ENCODE results near the gene KCNJ13.

KCNJ13 gene

DNA sequence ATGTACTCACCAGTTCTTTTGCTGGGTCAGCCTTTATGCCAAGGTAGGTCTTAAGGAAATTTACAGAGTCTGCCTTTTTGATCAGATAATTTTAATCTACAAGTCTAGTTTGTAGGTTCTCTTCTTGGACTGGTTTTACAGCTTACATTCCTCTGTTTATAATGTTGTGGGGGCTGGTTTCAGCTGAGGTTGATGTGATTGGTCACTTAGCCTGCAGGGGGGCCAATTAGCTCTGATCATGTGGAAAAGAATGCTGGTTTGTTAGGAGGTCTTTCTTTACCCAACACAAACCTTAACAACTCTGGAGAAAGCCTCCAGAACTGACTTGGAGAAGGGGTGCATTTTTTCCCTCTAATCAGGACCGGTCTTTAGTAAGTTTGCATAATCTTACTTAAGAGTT is at the start of gene KCNJ13:
KCNJ13 (minus strand) TSS at position 131 of the 400 bp plus-strand sequence. CDS start 5,203 bp downstream, outside the sequence.
- no peak for DNase-seq

- no peak for DNase-seq
These were observed 41.4 kb upstream of the KCNJ13 start for GRCh38 chr2:232817756-232818155.

DNA sequence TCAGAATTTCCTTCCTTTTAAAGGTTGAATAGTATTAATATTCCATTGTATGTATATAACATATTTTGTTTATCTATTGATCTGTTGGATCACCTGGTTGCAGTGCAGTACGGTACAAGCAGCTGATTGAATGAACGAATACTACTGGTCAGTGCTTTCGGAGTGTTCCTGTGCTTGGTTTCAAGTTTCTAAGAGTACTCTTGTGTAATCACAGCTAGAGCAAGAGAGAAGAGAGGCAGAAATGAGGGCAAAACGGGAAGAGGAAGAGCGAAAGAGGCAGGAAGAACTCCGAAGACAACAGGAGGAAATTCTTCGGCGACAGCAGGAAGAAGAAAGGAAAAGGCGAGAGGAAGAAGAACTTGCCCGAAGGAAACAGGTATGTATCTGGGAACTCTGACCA is 40.3 kb upstream of the KCNJ13 start:
- no peak for DNase-seq

- DNase-seq, result no peak
These were observed 39.2 kb upstream of the KCNJ13 start for GRCh38 chr2:232815569-232815968.

DNA sequence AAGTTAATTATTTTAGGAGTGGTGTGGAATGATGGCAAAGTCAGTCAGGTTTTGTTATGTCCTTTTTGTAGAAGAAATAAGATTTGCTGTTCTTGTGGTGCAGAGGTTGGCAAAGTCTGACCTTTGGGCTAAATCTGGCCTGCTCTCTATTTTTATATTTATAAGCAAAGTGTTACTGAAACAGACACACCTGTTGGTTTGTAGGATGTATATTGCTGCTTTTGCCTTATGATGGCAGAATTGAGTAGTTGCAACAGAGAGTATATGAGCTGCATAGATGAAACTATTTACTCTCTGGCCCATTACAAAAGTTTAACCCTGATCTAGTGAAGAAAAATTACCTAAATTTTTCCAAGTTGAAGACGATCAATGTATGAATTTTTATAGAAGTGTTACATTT is 34.1 kb upstream of the KCNJ13 start:
- DNase-seq, result no peak

DNA sequence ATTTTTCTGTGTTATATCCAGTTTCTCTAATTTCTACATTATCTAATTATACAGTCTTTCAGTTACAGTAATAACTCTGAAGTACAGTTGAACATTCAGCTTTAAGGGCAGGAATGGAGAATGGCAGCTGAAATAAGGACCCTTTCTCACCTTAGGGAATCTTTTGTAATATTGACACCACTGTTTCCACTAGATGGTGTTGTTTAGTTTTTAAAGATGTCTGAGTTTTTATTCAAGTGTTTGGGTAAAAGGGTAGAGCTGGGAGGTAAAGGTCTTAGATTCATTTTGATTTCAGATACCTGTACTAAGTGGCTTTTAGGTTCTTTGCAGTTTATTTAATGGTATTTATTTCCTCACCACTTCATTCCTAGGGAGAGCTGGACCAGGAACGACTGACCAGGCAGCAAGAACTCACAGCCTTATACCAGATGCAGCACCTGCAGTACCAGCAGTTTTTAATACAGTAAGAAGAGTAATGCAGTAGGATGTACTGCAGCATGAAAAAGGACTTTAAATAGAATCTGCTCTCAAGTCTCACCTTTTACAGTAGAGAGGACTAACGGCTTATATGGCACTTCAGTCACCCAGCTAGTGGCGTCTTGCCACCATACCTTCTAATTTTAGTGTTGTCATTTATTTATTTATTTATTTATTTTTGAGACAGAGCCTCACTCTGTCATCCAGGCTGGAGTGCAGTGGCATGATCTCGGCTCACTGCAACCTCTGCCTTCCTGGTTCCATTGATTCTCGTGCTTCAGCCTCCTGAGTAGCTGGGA is 33.2 kb upstream of the KCNJ13 start:
- DNase-seq, result no peak

- DNase-seq, result no peak
These were observed 25.7 kb upstream of the KCNJ13 start for GRCh38 chr2:232802091-232802490.

DNA sequence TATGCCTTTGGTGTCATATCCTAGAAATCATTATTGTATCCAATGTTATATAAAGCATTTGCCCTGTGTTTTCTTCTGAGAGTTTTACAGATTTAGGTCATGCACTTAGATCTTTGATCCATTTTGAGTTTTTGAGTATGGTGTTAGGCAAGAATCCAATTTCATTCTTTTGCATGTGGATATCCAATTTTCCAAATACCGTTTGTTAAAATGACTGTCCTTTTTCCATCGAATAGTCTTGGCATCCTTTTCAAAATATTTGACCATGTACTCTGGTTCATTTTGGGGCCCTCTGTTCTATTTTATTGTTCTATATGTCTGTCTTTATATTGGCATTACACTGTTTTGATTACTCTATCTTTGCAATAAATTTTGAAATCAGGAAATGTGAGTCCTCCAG is 23.8 kb upstream of the KCNJ13 start:
- no peak for DNase-seq

GRCh38 chr2:232798187-232798586 is 21.8 kb upstream of the KCNJ13 start:
- DNase-seq, result no peak

DNA sequence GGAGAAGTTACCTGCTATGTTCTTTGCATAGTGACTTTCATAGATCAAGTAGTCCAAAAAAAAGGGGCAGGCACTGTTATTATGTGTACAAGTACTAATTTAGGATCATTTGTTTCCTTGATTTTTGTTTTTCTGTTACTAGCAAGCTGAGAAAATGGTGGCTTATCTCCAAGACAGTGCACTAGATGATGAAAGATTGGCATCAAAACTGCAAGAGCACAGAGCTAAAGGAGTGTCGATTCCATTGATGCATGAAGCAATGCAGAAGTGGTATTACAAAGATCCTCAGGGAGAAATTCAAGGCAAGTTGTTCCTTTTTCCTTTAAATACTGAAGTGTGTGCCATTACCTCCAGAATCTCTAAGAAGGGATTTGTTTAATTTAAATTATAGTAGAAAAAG is 19.6 kb upstream of the KCNJ13 start:
- no peak for DNase-seq

DNA sequence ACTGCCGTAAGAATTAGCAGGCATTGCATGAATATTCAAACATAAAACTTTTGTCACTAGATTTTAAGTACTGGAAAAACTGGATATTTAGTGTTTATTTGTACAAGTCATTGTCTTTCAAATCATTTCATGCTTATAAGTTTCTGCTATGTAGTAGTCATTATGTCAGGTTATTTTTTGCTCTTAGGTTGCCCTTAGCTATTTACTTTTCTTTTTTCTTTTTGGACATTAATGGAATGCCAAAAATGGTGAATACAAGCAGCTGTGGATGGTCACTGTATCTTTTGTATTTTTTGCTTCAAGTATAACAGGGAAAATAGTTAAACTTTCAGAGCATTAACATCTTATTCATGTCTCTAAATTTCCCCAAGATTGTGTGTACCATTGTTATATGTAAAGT is 18.6 kb upstream of the KCNJ13 start:
- DNase-seq, result no peak

- DNase-seq, result no peak
These were observed 16.9 kb upstream of the KCNJ13 start for GRCh38 chr2:232793271-232793670.

- DNase-seq, result no peak
These were observed 15.2 kb upstream of the KCNJ13 start for GRCh38 chr2:232791518-232791917.

DNA sequence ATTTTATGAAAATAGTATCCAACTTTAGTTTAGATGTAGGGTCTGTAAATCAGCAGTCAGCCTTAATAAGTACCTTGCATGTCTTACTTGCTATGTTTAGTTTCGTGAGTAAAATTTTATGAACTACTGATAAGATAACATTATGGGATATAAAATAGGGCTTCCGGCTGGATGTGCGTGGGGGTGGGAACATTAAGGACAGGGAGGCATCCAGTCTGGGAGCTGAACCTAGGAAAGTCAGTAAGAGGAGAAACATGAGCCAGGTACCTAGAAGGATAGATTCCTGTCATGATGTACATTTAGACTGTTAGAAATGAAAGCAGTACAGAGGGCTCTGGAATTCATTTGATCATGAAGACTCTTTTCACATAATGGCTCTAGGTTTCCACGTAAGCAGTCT is 12.7 kb upstream of the KCNJ13 start:
- no peak for DNase-seq

GRCh38 chr2:232787806-232788205 is 11.4 kb upstream of the KCNJ13 start:
- DNase-seq, result no peak

- no peak for DNase-seq
These were observed 6.9 kb upstream of the KCNJ13 start for GRCh38 chr2:232783278-232783677.

- peak in 1 of 2 donors; percentile 24 for DNase-seq
These were observed 5.4 kb upstream of the KCNJ13 start for GRCh38 chr2:232781765-232782164.

DNA sequence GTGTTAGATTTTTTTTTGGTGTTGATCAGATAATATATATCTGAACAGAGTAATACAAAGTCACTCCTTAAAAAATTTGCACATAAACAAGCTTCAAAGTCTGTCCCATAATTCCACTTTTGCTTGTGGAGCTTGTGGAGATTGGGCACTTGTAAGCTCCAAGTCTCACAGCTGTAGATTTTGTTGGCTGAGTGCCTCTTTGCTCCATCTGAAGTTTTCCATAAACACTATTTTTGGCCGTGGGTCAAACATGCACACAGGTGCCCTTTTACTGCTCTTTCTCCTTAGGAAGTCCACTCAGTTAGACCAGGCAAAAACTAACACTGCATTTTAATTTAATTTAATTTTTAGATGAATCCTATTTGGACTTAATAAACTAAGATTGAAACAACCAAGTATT is 3.6 kb upstream of the KCNJ13 start:
- no peak for DNase-seq

DNA sequence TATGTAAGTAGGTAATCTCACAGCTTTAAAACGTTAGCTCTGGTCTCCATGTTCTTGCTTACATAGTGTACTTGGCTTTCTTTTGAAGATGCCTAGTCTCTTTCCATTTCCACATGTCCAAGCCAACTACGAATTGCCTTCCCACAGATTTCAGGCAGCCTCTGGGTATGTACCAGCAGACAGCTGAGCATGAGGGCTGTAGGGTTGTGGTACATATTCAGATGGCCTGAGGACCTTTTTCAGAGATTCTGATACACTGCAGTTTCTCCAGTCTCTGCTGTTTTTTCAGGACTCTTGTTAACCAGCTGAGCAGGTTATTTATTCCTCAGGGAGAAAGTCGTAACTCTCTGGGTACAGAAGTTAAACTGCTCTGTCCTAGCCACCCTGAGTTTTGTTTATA is 3.1 kb upstream of the KCNJ13 start:
- no peak for DNase-seq

GRCh38 chr2:232777276-232777675 is 911 bp upstream of the KCNJ13 start:
- no peak for DNase-seq

DNA sequence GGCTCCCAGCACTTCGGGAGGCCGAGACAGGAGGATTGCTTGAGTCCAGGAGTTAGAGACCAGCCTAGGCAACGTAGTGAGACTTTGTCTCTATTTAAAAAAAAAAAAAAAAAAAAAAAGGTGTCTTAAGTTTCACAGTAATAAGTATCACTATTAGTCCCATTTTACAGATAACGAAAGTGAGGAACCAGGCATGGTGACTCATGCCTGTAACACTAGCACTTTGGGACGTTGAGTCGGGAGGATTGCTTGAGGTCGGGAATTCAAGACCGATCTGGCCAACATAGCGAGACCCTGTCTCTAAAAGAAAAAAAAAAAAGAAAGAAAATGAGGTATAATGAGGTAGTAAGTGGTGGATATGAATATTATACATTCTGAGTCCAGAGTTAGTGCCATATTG is 2.5 kb downstream of the KCNJ13 start:
- DNase-seq, result no peak

DNA sequence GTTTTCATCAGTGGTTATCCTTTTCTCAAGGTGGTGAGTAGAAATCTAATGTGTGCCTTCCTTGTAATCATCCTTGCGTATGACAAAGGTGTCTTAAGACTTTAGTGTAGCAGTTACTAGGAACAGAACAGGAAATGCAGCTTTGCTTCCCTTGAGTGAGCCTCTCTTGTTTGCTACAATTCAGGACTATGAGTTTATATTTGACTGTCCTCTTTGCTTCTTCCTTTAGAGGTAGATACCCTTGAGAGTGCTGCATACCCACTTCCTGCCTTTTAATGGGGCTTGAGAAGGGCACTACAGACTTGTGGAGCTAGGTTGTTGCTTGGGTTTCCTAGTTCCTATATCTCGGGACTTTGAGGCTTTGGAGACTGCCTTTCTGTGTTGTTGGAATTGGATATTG is 3.8 kb downstream of the KCNJ13 start:
- peak; percentile 1 to 13 for DNase-seq

GRCh38 chr2:232771870-232772269 is 4.5 kb downstream of the KCNJ13 start:
- DNase-seq, result no peak

GRCh38 chr2:232770207-232770606 is 6.2 kb downstream of the KCNJ13 start:
- DNase-seq, result no peak

DNA sequence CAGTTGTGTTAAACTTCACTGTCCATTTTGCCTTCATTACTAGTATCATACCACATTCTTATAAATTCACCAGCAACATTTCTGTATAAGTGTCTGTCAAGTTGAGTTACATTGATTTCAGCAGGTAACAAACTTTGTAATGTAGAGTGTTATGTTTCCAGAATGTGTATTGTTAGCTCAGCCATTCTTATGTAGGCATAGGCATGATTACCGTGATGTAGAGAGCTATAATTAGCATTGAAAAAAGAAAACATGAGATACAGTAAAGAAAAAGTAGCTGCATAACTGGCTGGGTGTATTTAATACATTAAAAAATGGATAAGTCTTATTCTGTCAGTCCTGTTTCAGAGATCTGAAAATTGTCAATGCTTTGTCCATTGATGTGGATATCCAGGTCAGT is 8.5 kb downstream of the KCNJ13 start:
- no peak for DNase-seq
